K562 (cell line): Measurements from ENCODE around the gene LY6G6D. TPM values are rescaled to one million over a fixed set of nuclear protein-coding genes. Genes with fewer than 3 reads are reported as not detected.

ENCODE experiments used
- ATAC-seq: fragments of 200-7000 bp; cut with Tn5 transposase; 3 replicates; pipeline ENCODE4 v1.9.1; 2020; ENCODE audit warnings: moderate library complexity
- BruUV-seq: library from RNA; stranded (reverse); fragments of 400-500 nt; replicated peaks from 2 replicates; lab custom pipeline; 2021; lab: Mats Ljungman, UMichigan
- CTCF ChIA-PET: fragments of 300-600 bp; formaldehyde crosslinking; extraction: SDS; loops from one replicate; lab custom pipeline; 2021; ENCODE audit warnings: low intra/inter-chr PET ratio; lab: Yijun Ruan, JAX
- POLR2A ChIA-PET: fragments of 300-600, 350-650 bp; sonication (Branson Sonifier 250); formaldehyde crosslinking; extraction: SDS; loops from one replicate; lab custom pipeline; 2021; ENCODE audit warnings: antibody characterized with exemption, inconsistent platforms; lab: Yijun Ruan, JAX
- DNase-seq, 4 experiments: peaks; one replicate each; pipeline versions ENCODE4 v3.0.0 to v3.0.0-alpha.2; 2011 to 2018; ENCODE audit warnings: low spot score in 3 of 4, mixed read lengths in 3 of 4; ENCODE audit errors: extremely low read depth in 1 of 4
- FAIRE-seq: peaks from 2 replicates; lab custom pipeline; 2011; peaks lifted over from hg19 to GRCh38; lab: Jason Lieb, UNC
- H2AFZ ChIP-seq: 2 replicates; pipeline ENCODE4 v1.6.0; 2011; ENCODE audit warnings: low read depth, low read length, control low read depth, inconsistent platforms
- H3K27ac ChIP-seq: fragments of 200-600 bp; 3 replicates; pipeline ENCODE4 v1.8.0; 2011; ENCODE audit warnings: low read depth, mild to moderate bottlenecking, control low read depth, inconsistent platforms, low read length, moderate library complexity, mixed read lengths; ENCODE audit errors: extremely low read depth
- H3K27me3 ChIP-seq, 2 experiments: fragments of 300-600 bp in 1 of 2; 2 replicates in 1 of 2; 3 replicates in 1 of 2; pipeline versions ENCODE4 v1.6.0 to v1.8.0; 2011; ENCODE audit warnings: inconsistent platforms in 2 of 2, low read length in 2 of 2, mild to moderate bottlenecking in 1 of 2, mixed read lengths in 1 of 2, moderate library complexity in 1 of 2; ENCODE audit not compliant: control insufficient read depth in 2 of 2, insufficient read depth in 2 of 2
- H3K36me3 ChIP-seq: fragments of 300-600 bp; 3 replicates; pipeline ENCODE4 v1.8.0; 2011; ENCODE audit warnings: mild to moderate bottlenecking, low read length, inconsistent platforms; ENCODE audit not compliant: control insufficient read depth, insufficient read depth
- H3K4me1 ChIP-seq, 2 experiments: fragments of 200-600 bp in 1 of 2; replicated peaks in 1 of 2; 2 replicates in 1 of 2; 3 replicates in 1 of 2; pipeline versions ENCODE4 v1.5.1 to v1.8.0; 2011; ENCODE audit warnings: inconsistent platforms in 2 of 2, low read length in 2 of 2, mild to moderate bottlenecking in 1 of 2, mixed read lengths in 1 of 2, moderate library complexity in 1 of 2; ENCODE audit not compliant: control insufficient read depth in 2 of 2, insufficient read depth in 2 of 2
- H3K4me2 ChIP-seq: 2 replicates; pipeline ENCODE4 v1.6.1; 2011; ENCODE audit warnings: low read length, control low read depth, inconsistent platforms, mixed read lengths; ENCODE audit not compliant: insufficient read depth
- H3K4me3 ChIP-seq: fragments of 200-600 bp; sonication (generic), shearing (Covaris generic); 2 replicates; pipeline ENCODE4 v1.5.1; 2016; ENCODE audit warnings: control low read depth, inconsistent platforms
- H3K79me2 ChIP-seq: fragments of 200-600 bp; 3 replicates; pipeline ENCODE4 v1.8.0; 2011; ENCODE audit warnings: low read length, inconsistent platforms; ENCODE audit not compliant: control insufficient read depth, insufficient read depth
- H3K9ac ChIP-seq, 2 experiments: 2 replicates each; pipeline versions ENCODE4 v1.6.0 to v1.6.1; 2011; ENCODE audit warnings: low read depth in 2 of 2, low read length in 2 of 2, control low read depth in 1 of 2, inconsistent platforms in 1 of 2, mild to moderate bottlenecking in 1 of 2, mixed read lengths in 1 of 2; ENCODE audit not compliant: insufficient read depth in 1 of 2
- H3K9me1 ChIP-seq: one replicate; pipeline ENCODE4 v1.6.0; 2011; ENCODE audit warnings: inconsistent platforms, mild to moderate bottlenecking, low read length, moderate library complexity; ENCODE audit not compliant: control insufficient read depth, insufficient read depth
- H3K9me3 ChIP-seq: replicated peaks from 2 replicates; pipeline ENCODE4 v1.5.1; 2011; ENCODE audit warnings: low read depth, low read length, inconsistent platforms; ENCODE audit not compliant: control insufficient read depth, insufficient read depth
- H4K20me1 ChIP-seq: replicated peaks from 2 replicates; pipeline ENCODE4 v1.6.1; 2011; ENCODE audit warnings: low read length, inconsistent platforms, mixed read lengths; ENCODE audit not compliant: control insufficient read depth, insufficient read depth
- CHD2 ChIP-seq: IDR thresholded peaks from 2 replicates; pipeline ENCODE4 v1.6.1; 2011; ENCODE audit warnings: low read depth, low read length
- CREM ChIP-seq: IDR thresholded peaks from 2 replicates; pipeline ENCODE4 v1.6.1; 2014; ENCODE audit warnings: antibody characterized with exemption, low read depth
- FOXA1 ChIP-seq: fragments of 450-650 bp; IDR thresholded peaks from 2 replicates; pipeline ENCODE4 v1.6.1; 2016; ENCODE audit warnings: mild to moderate bottlenecking, borderline replicate concordance
- GABPB2 ChIP-seq: fragments of 250-450 bp; sonication (Bioruptor Pico); conservative IDR thresholded peaks from 2 replicates; pipeline ENCODE4 v1.5.1; 2021; ENCODE audit warnings: mild to moderate bottlenecking
- GTF2A2 ChIP-seq: IDR thresholded peaks from 2 replicates; pipeline ENCODE4 v1.6.1; 2016; ENCODE audit warnings: mild to moderate bottlenecking, missing genetic modification characterization, missing compliant biosample characterization
- RREB1 ChIP-seq: fragments of 250-450 bp; sonication (Bioruptor Pico); IDR thresholded peaks from 2 replicates; pipeline ENCODE4 v1.4.0; 2020
- SRSF3 ChIP-seq: fragments of 200-400 bp; formaldehyde crosslinking; IDR thresholded peaks from 2 replicates; pipeline ENCODE4 v1.6.1; 2016; ENCODE audit warnings: mild to moderate bottlenecking, low read length, moderate library complexity; ENCODE audit not compliant: insufficient read depth
- TEAD2 ChIP-seq: fragments of 450-650 bp; IDR thresholded peaks from 2 replicates; pipeline ENCODE4 v1.6.1; 2016; ENCODE audit warnings: missing genetic modification characterization, control low read depth, missing compliant biosample characterization
- ZNF146 ChIP-seq: IDR thresholded peaks from one replicate; pipeline ENCODE4 v1.6.1; 2018; ENCODE audit warnings: missing compliant biosample characterization; ENCODE audit not compliant: unreplicated experiment
- ZNF583 ChIP-seq: fragments of 250-450 bp; sonication (Bioruptor Pico); IDR thresholded peaks from 2 replicates; pipeline ENCODE4 v1.4.0; 2020
- WGBS: fragments of 100-300 bp; shearing (Covaris generic); methylation state at CpG from one replicate; pipeline ENCODE4 v1.1.6; 2016; ENCODE audit warnings: low coverage, mixed read lengths; ENCODE audit not compliant: insufficient coverage; ENCODE audit errors: missing lambda C conversion rate; 5-methylcytosine and 5-hydroxymethylcytosine counted together
- in situ Hi-C: fragments of 300-500 bp; cut with MboI; formaldehyde crosslinking; loops from 4 replicates; pipeline ENCODE4 v1.15.0; 2018; ENCODE audit warnings: inconsistent platforms, mixed read lengths
- intact Hi-C: fragments of 100-400 bp; cut with micrococcal nuclease; formaldehyde crosslinking; loops from 2 replicates; pipeline ENCODE4 v1.14.2; 2022
- polyA plus RNA-seq, 8 experiments: library from polyadenylated mRNA; depleted of rRNA in 4 of 8; stranded (reverse) in 5 of 8; unstranded in 3 of 8; fragments of >200 nt; fragmentation: Nextera tagmentation in 2 of 8; fragmentation: Illumina TruSeq in 1 of 8; extraction: Ambion mirVana in 2 of 8; extraction: Trizol in 1 of 8; gene quantifications; 2 replicates each; pipeline versions ENCODE4 v1.2.1 to v1.2.3, GENCODE V29; 2011 to 2014; ENCODE audit warnings: inconsistent platforms in 1 of 8, missing spikeins in 1 of 8
- total RNA-seq, 7 experiments: library from RNA; depleted of rRNA in 6 of 7; stranded (reverse); fragments of >200 nt in 6 of 7; fragmentation: Illumina TruSeq in 2 of 7; extraction: Trizol in 2 of 7; gene quantifications; 2 replicates each; pipeline versions ENCODE4 v1.2.1 to v1.2.3, GENCODE V29; 2011 to 2021; ENCODE audit warnings: low replicate concordance in 1 of 7
- TF ChIP-seq, protein P1 (sequence below): fragments of 250-450 bp; sonication (Bioruptor Pico); IDR thresholded peaks from 2 replicates; pipeline ENCODE4 v1.6.1; 2021; ENCODE audit warnings: mild to moderate bottlenecking

Gene LY6G6D
- total and polyA plus RNA-seq, 9 of the 15 experiments (the other 6 are each of a cell fraction or from before 2014, with no cell fraction given) = 0.30 to 0.38 TPM; not detected in 7

DNA sequence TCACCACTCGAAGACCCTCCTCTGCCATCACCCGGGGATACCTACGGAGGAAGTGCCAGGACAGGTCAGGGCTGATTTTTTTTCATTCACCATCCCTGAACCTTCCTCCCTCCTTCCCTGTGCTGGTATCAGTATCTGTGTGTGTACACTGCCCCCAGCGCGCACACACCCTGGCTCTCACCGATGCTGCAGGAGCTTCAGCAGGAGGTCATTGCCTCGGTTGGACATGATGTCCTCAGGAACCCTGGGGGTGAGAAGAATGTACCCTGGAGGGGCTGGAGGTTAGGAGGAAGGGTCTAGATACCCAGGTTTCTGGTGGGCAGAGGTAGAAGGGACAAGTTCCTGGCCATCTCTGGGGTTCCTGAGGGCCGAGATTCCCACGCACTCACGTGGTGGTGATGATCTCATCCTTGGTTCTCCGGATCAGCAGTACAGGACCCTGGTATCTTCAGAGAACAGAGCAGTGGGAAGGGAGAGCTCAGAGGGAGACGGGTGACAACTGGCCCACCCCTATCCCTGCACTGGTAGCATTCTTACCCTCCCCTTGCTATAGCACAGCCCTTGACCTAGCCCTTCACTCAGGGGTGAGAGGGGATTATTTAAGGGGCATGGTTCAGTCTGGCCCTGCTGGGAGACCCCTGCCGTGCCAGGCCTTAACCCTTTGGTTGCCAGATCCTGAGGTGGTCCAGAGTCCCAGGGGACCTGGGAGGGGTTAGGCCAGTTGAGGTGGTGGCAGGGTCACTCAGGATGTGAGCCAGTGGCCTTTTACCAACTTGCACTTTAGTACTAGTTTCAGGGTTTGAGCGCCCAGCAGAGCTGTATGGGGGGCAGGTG is 27.1 kb upstream of the LY6G6D start (continued):
- TF ChIP-seq GTF2A2 (tag) = no peak
- no peak for TF ChIP-seq ZNF146 (CRISPR knock-in tag)
- no peak for TF ChIP-seq FOXA1
- no peak for TF ChIP-seq ZNF583 (CRISPR knock-in tag)
- no peak for TF ChIP-seq CREM
- TF ChIP-seq GABPB2 (CRISPR knock-in tag) = no peak
- no peak for TF ChIP-seq CHD2
- TF ChIP-seq, all 486 proteins: peak for 15

- peak overlapping the region; percentile 68 to 86 for H3K9ac ChIP-seq
- intact Hi-C loops = loop anchor here (1.0 to 2.0 kb wide), 3 partner anchors 14 to 141 kb away; partner anchors contain the start of gene ABHD16A
- peaks cover 89% of the 10 kb centered on the region for H3K36me3 ChIP-seq
- peak overlapping the region; percentile 88 for H3K27ac ChIP-seq
- 60% methylated on average over 11 of the region's 11 CpGs for WGBS
- ATAC-seq (peak; percentile 60), DNase-seq (peak in 2 of 4 experiments; percentile 66 to 72), FAIRE-seq (peak; percentile 58)
- CTCF ChIA-PET = interaction anchor here (1.0 to 1.5 kb wide), 3 partner anchors 13 to 79 kb away, joined by 3 read pairs; no protein-coding TSS in a partner anchor
- BruUV-seq = no TSS peak
- no peak overlapping the region for H2AFZ ChIP-seq
- H3K27me3 ChIP-seq = no peaks in the 10 kb centered on the region
- H4K20me1 ChIP-seq = no peaks in the 10 kb centered on the region
- peak overlapping the region; percentile 82 for H3K4me2 ChIP-seq
- POLR2A ChIA-PET = interaction anchor here (0.6 to 7.1 kb wide), 30 partner anchors 11 to 960 kb away, joined by 3 to 158 read pairs (median 5); partner anchors contain the start of genes ABHD16A, C6orf47, CLIC1 and DDAH2
- peaks cover 63 to 65% of the 10 kb centered on the region in 2 experiments for H3K4me1 ChIP-seq
- H3K79me2 ChIP-seq = no peaks in the 10 kb centered on the region; the same call in 2 of the 3 replicates
- H3K4me3 ChIP-seq = no peak overlapping the region; the same call in 1 of the 2 replicates
- H3K9me3 ChIP-seq = no peaks in the 10 kb centered on the region
- no peaks in the 10 kb centered on the region for H3K9me1 ChIP-seq
- in situ Hi-C loops = loop anchor here (5.0 kb wide), 1 partner anchor 78 kb away; no protein-coding TSS in a partner anchor
- TF ChIP-seq, protein P1, sequence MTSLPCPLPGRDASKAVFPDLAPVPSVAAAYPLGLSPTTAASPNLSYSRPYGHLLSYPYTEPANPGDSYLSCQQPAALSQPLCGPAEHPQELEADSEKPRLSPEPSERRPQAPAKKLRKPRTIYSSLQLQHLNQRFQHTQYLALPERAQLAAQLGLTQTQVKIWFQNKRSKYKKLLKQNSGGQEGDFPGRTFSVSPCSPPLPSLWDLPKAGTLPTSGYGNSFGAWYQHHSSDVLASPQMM = peak; percentile 64; the same call in 1 of the 2 replicates
- TF ChIP-seq RREB1 (CRISPR knock-in tag) (peak; percentile 30; the same call in 1 of the 2 replicates), SRSF3 (no peak), TEAD2 (tag) (no peak)
Observed at GRCh38 chr6:31689249-31690110, 25.7 kb upstream of the LY6G6D start.
